ENCODE data around the gene LRTM2. TPM values are rescaled to one million over a fixed set of nuclear protein-coding genes. Genes with fewer than 3 reads are reported as not detected.

The LRTM2 gene
- polyA plus RNA-seq, 1 donor, result 0.13 TPM

- Histone ChIP-seq H3K27me3 (ENCODE audit: control insufficient read depth, insufficient read depth, low read length) (peaks cover 4% of the 10 kb centered on the region), H3K27ac (ENCODE audit: low read length) (no peak overlapping the region), H3K4me1 (ENCODE audit: control insufficient read depth, insufficient read depth, low read length) (peaks cover 7% of the 10 kb centered on the region), H3K9me3 (ENCODE audit: control insufficient read depth, low read depth, low read length) (no peaks in the 10 kb centered on the region), H3K4me3 (ENCODE audit: low read length) (no peak overlapping the region), H3K36me3 (ENCODE audit: control insufficient read depth, insufficient read depth, low read length) (peaks cover 20% of the 10 kb centered on the region)
- WGBS (ENCODE audit: insufficient coverage, low lambda C conversion rate), result 0% methylated on average over 1 of the region's 10 CpGs
- DNase-seq, result peak; percentile 61 to 66
These were observed 29.1 kb upstream of the LRTM2 start for GRCh38 chr12:1791104-1791841.

- no CpG with 5 or more reads among the region's 6 CpGs for WGBS (ENCODE audit: insufficient coverage, low lambda C conversion rate)
- H3K4me3 ChIP-seq (ENCODE audit: low read length), result no peak overlapping the region
- DNase-seq, result no peak
- no peak overlapping the region for H3K27ac ChIP-seq (ENCODE audit: low read length)
- no peaks in the 10 kb centered on the region for H3K9me3 ChIP-seq (ENCODE audit: control insufficient read depth, low read depth, low read length)
- H3K27me3 ChIP-seq (ENCODE audit: control insufficient read depth, insufficient read depth, low read length), result peaks cover 4% of the 10 kb centered on the region
- H3K4me1 ChIP-seq (ENCODE audit: control insufficient read depth, insufficient read depth, low read length), result peaks cover 7% of the 10 kb centered on the region
- H3K36me3 ChIP-seq (ENCODE audit: control insufficient read depth, insufficient read depth, low read length), result peaks cover 9% of the 10 kb centered on the region
These were observed 28.0 kb upstream of the LRTM2 start for GRCh38 chr12:1792406-1792805.

DNA sequence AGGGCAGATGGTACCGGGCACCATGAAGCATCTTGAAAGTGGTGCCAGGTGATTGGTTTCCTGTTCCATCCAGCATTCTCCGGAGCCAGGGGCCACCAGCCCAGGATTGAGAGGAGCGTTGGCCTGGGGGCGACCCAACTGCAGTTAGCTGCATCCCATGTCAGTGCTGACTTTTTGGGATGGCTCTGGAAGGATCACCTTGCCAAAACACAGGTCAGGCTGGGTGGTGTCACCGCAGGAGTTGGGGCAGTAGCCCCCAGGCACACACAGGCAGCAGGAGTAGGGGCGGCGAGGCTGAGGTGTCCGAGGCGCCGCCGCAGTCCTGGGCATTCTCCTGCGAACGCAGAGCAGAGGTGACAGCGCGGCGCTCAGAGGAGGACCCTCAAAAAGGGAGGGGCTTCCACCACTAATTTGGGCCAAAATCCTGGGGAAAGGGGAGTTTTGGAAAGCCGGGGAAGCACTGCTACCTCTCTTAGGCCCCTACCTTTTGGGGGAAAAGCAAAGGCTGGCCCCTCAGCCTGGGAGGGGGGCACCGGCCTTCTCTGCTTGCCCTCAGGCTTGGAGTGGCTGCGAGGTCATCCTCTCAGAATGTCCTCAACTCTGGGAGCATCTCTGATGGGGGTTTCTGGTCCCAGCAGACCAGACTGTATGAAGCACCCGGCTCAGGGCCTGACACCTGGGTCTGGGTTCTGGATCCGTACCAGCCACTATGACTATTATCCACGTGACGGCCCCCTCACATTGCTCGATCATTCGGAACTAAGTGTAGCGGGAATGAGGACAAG, 26.7 kb upstream of the LRTM2 start:
- peaks cover 4% of the 10 kb centered on the region for H3K27me3 ChIP-seq (ENCODE audit: control insufficient read depth, insufficient read depth, low read length)
- no peak overlapping the region for H3K27ac ChIP-seq (ENCODE audit: low read length)
- DNase-seq, result no peak
- no peaks in the 10 kb centered on the region for H3K9me3 ChIP-seq (ENCODE audit: control insufficient read depth, low read depth, low read length)
- no peaks in the 10 kb centered on the region for H3K36me3 ChIP-seq (ENCODE audit: control insufficient read depth, insufficient read depth, low read length)
- H3K4me3 ChIP-seq (ENCODE audit: low read length), result no peak overlapping the region
- 100% methylated on average over 3 of the region's 26 CpGs for WGBS (ENCODE audit: insufficient coverage, low lambda C conversion rate)
- H3K4me1 ChIP-seq (ENCODE audit: control insufficient read depth, insufficient read depth, low read length), result peaks cover 7% of the 10 kb centered on the region

DNA sequence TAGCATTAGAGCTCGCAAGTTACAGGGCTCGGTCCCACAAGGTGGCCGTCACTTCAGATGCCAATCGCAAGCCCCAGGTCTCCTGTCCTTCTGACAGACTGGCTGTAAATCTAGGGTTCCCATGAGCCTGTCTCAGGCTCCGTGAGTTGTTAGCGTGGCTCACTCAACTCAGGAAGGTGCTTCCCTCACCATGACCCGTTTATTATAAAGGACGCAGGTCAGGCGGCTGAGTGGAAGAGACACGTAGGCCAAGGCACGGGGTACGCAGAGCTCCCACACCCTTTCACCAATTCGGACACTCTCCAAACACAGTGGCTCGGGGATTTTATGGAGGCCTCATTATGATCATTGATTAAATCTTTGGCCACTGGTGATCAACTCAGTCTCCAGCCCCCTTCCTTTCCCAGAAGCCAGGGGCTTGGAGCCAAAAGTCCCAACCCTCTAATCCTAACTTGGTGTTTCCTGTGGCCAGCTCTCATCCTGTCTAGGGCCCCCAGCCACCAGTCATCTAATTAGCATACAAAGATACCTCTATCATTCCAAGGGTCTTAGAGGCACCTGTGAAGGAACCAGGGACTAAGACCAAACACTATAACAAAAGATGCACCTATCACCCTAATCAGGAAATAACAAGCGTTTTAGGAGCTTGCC, 25.8 kb upstream of the LRTM2 start:
- Histone ChIP-seq H3K27me3 (ENCODE audit: control insufficient read depth, insufficient read depth, low read length) (peaks cover 4% of the 10 kb centered on the region), H3K36me3 (ENCODE audit: control insufficient read depth, insufficient read depth, low read length) (no peaks in the 10 kb centered on the region), H3K4me3 (ENCODE audit: low read length) (no peak overlapping the region), H3K4me1 (ENCODE audit: control insufficient read depth, insufficient read depth, low read length) (peaks cover 7% of the 10 kb centered on the region), H3K27ac (ENCODE audit: low read length) (no peak overlapping the region), H3K9me3 (ENCODE audit: control insufficient read depth, low read depth, low read length) (no peaks in the 10 kb centered on the region)
- WGBS (ENCODE audit: insufficient coverage, low lambda C conversion rate), result 80% methylated on average over 1 of the region's 15 CpGs
- no peak for DNase-seq

- peaks cover 4% of the 10 kb centered on the region for H3K27me3 ChIP-seq (ENCODE audit: control insufficient read depth, insufficient read depth, low read length)
- WGBS (ENCODE audit: insufficient coverage, low lambda C conversion rate), result no CpG with 5 or more reads among the region's 19 CpGs
- H3K9me3 ChIP-seq (ENCODE audit: control insufficient read depth, low read depth, low read length), result no peaks in the 10 kb centered on the region
- DNase-seq, result no peak
- no peak overlapping the region for H3K4me3 ChIP-seq (ENCODE audit: low read length)
- no peak overlapping the region for H3K27ac ChIP-seq (ENCODE audit: low read length)
- H3K36me3 ChIP-seq (ENCODE audit: control insufficient read depth, insufficient read depth, low read length), result no peaks in the 10 kb centered on the region
- peaks cover 7% of the 10 kb centered on the region for H3K4me1 ChIP-seq (ENCODE audit: control insufficient read depth, insufficient read depth, low read length)
These were observed 25.1 kb upstream of the LRTM2 start for GRCh38 chr12:1795221-1795784.

- H3K36me3 ChIP-seq (ENCODE audit: control insufficient read depth, insufficient read depth, low read length), result no peaks in the 10 kb centered on the region
- peak overlapping the region; percentile 52 for H3K27ac ChIP-seq (ENCODE audit: low read length)
- WGBS (ENCODE audit: insufficient coverage, low lambda C conversion rate), result no CpG with 5 or more reads among the region's 45 CpGs
- H3K4me1 ChIP-seq (ENCODE audit: control insufficient read depth, insufficient read depth, low read length), result peaks cover 7% of the 10 kb centered on the region
- no peaks in the 10 kb centered on the region for H3K9me3 ChIP-seq (ENCODE audit: control insufficient read depth, low read depth, low read length)
- peak overlapping the region; percentile 73 for H3K4me3 ChIP-seq (ENCODE audit: low read length)
- DNase-seq, result peak; percentile 92 to 94
- H3K27me3 ChIP-seq (ENCODE audit: control insufficient read depth, insufficient read depth, low read length), result peaks cover 4% of the 10 kb centered on the region
These were observed 24.4 kb upstream of the LRTM2 start for GRCh38 chr12:1795785-1796514.

DNA sequence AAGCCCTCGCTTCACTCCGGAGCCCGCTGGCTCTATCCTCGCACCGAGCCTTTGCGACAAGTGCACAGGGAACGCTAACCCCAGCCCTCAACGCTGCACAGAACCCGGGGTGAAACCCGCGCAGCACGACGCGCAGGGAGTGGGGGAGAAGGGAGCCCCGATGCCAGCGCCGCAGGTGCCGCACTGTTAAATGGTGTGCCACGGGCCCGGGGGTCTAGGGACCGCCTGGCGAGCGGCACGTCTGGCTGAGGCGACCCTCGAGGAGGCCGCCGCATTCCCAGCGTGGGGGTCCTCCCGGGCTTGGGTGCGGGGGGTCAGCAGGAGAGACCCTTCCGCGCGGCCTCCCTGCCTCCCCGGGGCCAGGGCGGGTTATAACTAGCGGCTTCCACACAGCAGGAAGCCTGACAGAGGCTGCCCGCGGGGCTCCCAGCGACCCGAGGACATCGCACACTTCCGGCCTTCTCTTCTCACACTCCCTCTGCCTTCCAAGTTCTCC, 23.8 kb upstream of the LRTM2 start:
- Histone ChIP-seq H3K4me3 (ENCODE audit: low read length) (peak overlapping the region; percentile 73), H3K27me3 (ENCODE audit: control insufficient read depth, insufficient read depth, low read length) (peaks cover 4% of the 10 kb centered on the region), H3K9me3 (ENCODE audit: control insufficient read depth, low read depth, low read length) (no peaks in the 10 kb centered on the region), H3K27ac (ENCODE audit: low read length) (peak overlapping the region; percentile 52), H3K36me3 (ENCODE audit: control insufficient read depth, insufficient read depth, low read length) (no peaks in the 10 kb centered on the region), H3K4me1 (ENCODE audit: control insufficient read depth, insufficient read depth, low read length) (peaks cover 7% of the 10 kb centered on the region)
- peak in 1 of 2 donors; percentile 67 for DNase-seq
- no CpG with 5 or more reads among the region's 43 CpGs for WGBS (ENCODE audit: insufficient coverage, low lambda C conversion rate)

GRCh38 chr12:1797011-1797901, 23.1 kb upstream of the LRTM2 start:
- Histone ChIP-seq H3K9me3 (ENCODE audit: control insufficient read depth, low read depth, low read length) (no peaks in the 10 kb centered on the region), H3K36me3 (ENCODE audit: control insufficient read depth, insufficient read depth, low read length) (no peaks in the 10 kb centered on the region), H3K4me3 (ENCODE audit: low read length) (peak overlapping the region; percentile 73), H3K27ac (ENCODE audit: low read length) (peak overlapping the region; percentile 52), H3K4me1 (ENCODE audit: control insufficient read depth, insufficient read depth, low read length) (peaks cover 7% of the 10 kb centered on the region), H3K27me3 (ENCODE audit: control insufficient read depth, insufficient read depth, low read length) (peaks cover 4% of the 10 kb centered on the region)
- peak in 1 of 2 donors; percentile 76 for DNase-seq
- no CpG with 5 or more reads among the region's 71 CpGs for WGBS (ENCODE audit: insufficient coverage, low lambda C conversion rate)

DNA sequence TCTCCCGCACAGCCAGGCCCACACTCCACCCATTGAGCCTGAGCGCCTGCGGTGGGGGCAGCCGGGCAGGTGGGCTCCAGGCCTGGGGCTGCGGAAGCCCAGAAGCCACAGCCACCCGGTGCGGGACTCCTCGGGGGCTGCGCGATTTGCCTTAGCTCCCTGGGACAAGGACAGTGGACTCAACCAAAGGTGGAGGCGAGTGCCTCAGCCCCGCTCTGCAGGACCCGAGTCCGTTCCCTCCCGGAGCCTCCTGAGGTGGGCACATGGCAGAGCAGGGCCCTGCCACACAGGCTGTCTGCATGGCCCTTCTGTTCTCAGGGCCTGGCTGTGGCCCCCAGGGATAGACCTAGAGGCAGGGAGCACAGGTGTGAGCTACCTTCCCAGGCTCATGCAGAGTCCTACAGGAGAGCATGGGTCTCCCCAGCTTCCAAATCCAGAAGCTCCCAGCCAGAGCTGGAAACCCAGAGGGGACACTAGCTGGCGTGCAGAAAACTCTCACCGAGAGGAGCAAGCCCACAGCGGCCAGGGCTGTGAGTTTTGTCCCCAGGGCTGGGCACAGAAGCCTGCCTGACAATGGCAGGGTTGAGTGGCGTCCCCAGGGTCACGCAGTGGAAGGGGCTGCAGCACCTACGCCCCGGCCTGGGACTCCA, 22.2 kb upstream of the LRTM2 start:
- peaks cover 4% of the 10 kb centered on the region for H3K27me3 ChIP-seq (ENCODE audit: control insufficient read depth, insufficient read depth, low read length)
- peaks cover 7% of the 10 kb centered on the region for H3K4me1 ChIP-seq (ENCODE audit: control insufficient read depth, insufficient read depth, low read length)
- DNase-seq, result no peak
- no peaks in the 10 kb centered on the region for H3K36me3 ChIP-seq (ENCODE audit: control insufficient read depth, insufficient read depth, low read length)
- 83% methylated on average over 1 of the region's 22 CpGs for WGBS (ENCODE audit: insufficient coverage, low lambda C conversion rate)
- no peaks in the 10 kb centered on the region for H3K9me3 ChIP-seq (ENCODE audit: control insufficient read depth, low read depth, low read length)
- no peak overlapping the region for H3K27ac ChIP-seq (ENCODE audit: low read length)
- H3K4me3 ChIP-seq (ENCODE audit: low read length), result no peak overlapping the region
